HepG2 (cell line): ENCODE data around the gene RBMS2. TPM values are rescaled to one million over a fixed set of nuclear protein-coding genes. Genes with fewer than 3 reads are reported as not detected.

Source experiments
- ATAC-seq: fragments of 200-7000 bp; cut with Tn5 transposase; 3 replicates; pipeline ENCODE4 v1.9.1; 2020; ENCODE audit warnings: mild to moderate bottlenecking, moderate library complexity
- BruUV-seq: library from RNA; stranded (reverse); fragments of 400-500 nt; replicated peaks from 2 replicates; lab custom pipeline; 2021; lab: Mats Ljungman, UMichigan
- CTCF ChIA-PET: fragments of 300-600 bp; formaldehyde crosslinking; extraction: SDS; loops from one replicate; lab custom pipeline; 2021; ENCODE audit warnings: low total read pairs, inconsistent platforms, low intra/inter-chr PET ratio; lab: Yijun Ruan, JAX
- POLR2A ChIA-PET: fragments of 350-600 bp; sonication (Branson Sonifier 250); formaldehyde crosslinking; loops from one replicate; lab custom pipeline; 2020; ENCODE audit warnings: antibody characterized with exemption, inconsistent platforms; lab: Yijun Ruan, JAX
- DNase-seq: peaks from one replicate; pipeline ENCODE4 v3.0.0-alpha.2; 2015; ENCODE audit warnings: low spot score
- FAIRE-seq: peaks from 3 replicates; lab custom pipeline; 2011; peaks lifted over from hg19 to GRCh38; lab: Jason Lieb, UNC
- H2AFZ ChIP-seq: one replicate; pipeline ENCODE4 v1.6.1; 2011; ENCODE audit warnings: low read length, inconsistent platforms
- H3K27ac ChIP-seq: fragments of 300-600 bp; 3 replicates; pipeline ENCODE4 v1.8.0; 2011; ENCODE audit warnings: mixed run types, mild to moderate bottlenecking, mixed read lengths, low read length, inconsistent platforms; ENCODE audit not compliant: insufficient read depth; ENCODE audit errors: extremely low read length
- H3K27me3 ChIP-seq, 2 experiments: fragments of 200-600 bp in 1 of 2; 2 replicates in 1 of 2; 3 replicates in 1 of 2; pipeline versions ENCODE4 v1.6.0 to v1.8.0; 2011; ENCODE audit warnings: low read length in 2 of 2, mild to moderate bottlenecking in 2 of 2, moderate library complexity in 2 of 2, inconsistent platforms in 1 of 2; ENCODE audit not compliant: insufficient read depth in 2 of 2, control insufficient read depth in 1 of 2
- H3K36me3 ChIP-seq, 2 experiments: fragments of 200-600 bp in 1 of 2; replicated peaks in 1 of 2; 2 replicates in 1 of 2; 3 replicates in 1 of 2; pipeline versions ENCODE4 v1.5.1 to v1.8.0; 2011; ENCODE audit warnings: low read length in 2 of 2, inconsistent platforms in 1 of 2; ENCODE audit not compliant: insufficient read depth in 2 of 2, control insufficient read depth in 1 of 2
- H3K4me1 ChIP-seq: 2 replicates; pipeline ENCODE4 v1.5.1; 2012; ENCODE audit warnings: low read length, inconsistent platforms; ENCODE audit not compliant: insufficient read depth
- H3K4me2 ChIP-seq: 2 replicates; pipeline ENCODE4 v1.6.0; 2011; ENCODE audit warnings: low read depth, low read length, inconsistent platforms
- H3K4me3 ChIP-seq, 3 experiments: fragments of 200-600 bp in 1 of 3; sonication (generic), shearing (Covaris generic) in 1 of 3; replicated peaks in 1 of 3; 2 replicates each; pipeline ENCODE4 v1.5.1; 2011 to 2016; ENCODE audit warnings: low read length in 3 of 3, inconsistent platforms in 2 of 3, low read depth in 2 of 3, mild to moderate bottlenecking in 2 of 3, control low read depth in 1 of 3, mixed read lengths in 1 of 3; ENCODE audit not compliant: insufficient read depth in 1 of 3
- H3K79me2 ChIP-seq: one replicate; pipeline ENCODE4 v1.6.1; 2011; ENCODE audit warnings: low read length, inconsistent platforms; ENCODE audit not compliant: insufficient read depth
- H3K9ac ChIP-seq: 2 replicates; pipeline ENCODE4 v1.6.0; 2011; ENCODE audit warnings: mild to moderate bottlenecking, low read depth, low read length, inconsistent platforms; ENCODE audit not compliant: insufficient read depth
- H3K9me3 ChIP-seq: 2 replicates; pipeline ENCODE4 v1.5.1; 2012; ENCODE audit warnings: mild to moderate bottlenecking, low read length
- H4K20me1 ChIP-seq: 2 replicates; pipeline ENCODE4 v1.6.0; 2011; ENCODE audit warnings: inconsistent platforms, mild to moderate bottlenecking, low read length, moderate library complexity; ENCODE audit not compliant: insufficient read depth
- AHR ChIP-seq: IDR thresholded peaks from 2 replicates; pipeline ENCODE4 v1.6.1; 2018; ENCODE audit warnings: missing genetic modification reagents, missing compliant biosample characterization
- ETV6 ChIP-seq: sonication (generic); formaldehyde crosslinking; conservative IDR thresholded peaks from 2 replicates; pipeline ENCODE4 v1.4.0; 2020; ENCODE audit warnings: missing genetic modification reagents
- HIVEP1 ChIP-seq: sonication (generic); formaldehyde crosslinking; IDR thresholded peaks from 2 replicates; pipeline ENCODE4 v1.4.0; 2020; ENCODE audit warnings: mild to moderate bottlenecking, missing genetic modification reagents
- SIN3B ChIP-seq: fragments of 150-350 bp; IDR thresholded peaks from 2 replicates; pipeline ENCODE4 v1.6.1; 2014; ENCODE audit warnings: low read length
- SMYD3 ChIP-seq: sonication (generic); formaldehyde crosslinking; IDR thresholded peaks from 2 replicates; pipeline ENCODE4 v1.8.1; 2023; ENCODE audit warnings: mild to moderate bottlenecking, missing genetic modification reagents
- TAF15 ChIP-seq: fragments of 200-400 bp; formaldehyde crosslinking; IDR thresholded peaks from one replicate; pipeline ENCODE4 v1.6.1; 2018; ENCODE audit warnings: mild to moderate bottlenecking, low read depth, low read length; ENCODE audit not compliant: poor library complexity, severe bottlenecking
- TCF7 ChIP-seq: sonication (generic); IDR thresholded peaks from 2 replicates; pipeline ENCODE4 v1.6.1; 2016; ENCODE audit warnings: antibody characterized with exemption, low read depth
- ZBTB8A ChIP-seq: sonication (generic); formaldehyde crosslinking; IDR thresholded peaks from 2 replicates; pipeline ENCODE4 v1.4.0; 2020; ENCODE audit warnings: mild to moderate bottlenecking, low read depth, missing genetic modification reagents, borderline replicate concordance
- ZNF124 ChIP-seq: sonication (generic); formaldehyde crosslinking; IDR thresholded peaks from 2 replicates; pipeline ENCODE4 v1.4.0; 2020; ENCODE audit warnings: missing genetic modification reagents
- ZNF598 ChIP-seq: sonication (generic); formaldehyde crosslinking; IDR thresholded peaks from 2 replicates; pipeline ENCODE4 v1.5.1; 2020; ENCODE audit warnings: mild to moderate bottlenecking, missing genetic modification reagents, borderline replicate concordance
- ZNF782 ChIP-seq: sonication (generic); formaldehyde crosslinking; IDR thresholded peaks from 2 replicates; pipeline ENCODE4 v1.4.0; 2020; ENCODE audit warnings: missing genetic modification reagents, mild to moderate bottlenecking, borderline replicate concordance
- ZNF841 ChIP-seq: sonication (generic); formaldehyde crosslinking; IDR thresholded peaks from 2 replicates; pipeline ENCODE4 v1.8.1; 2023; ENCODE audit warnings: missing genetic modification reagents, borderline replicate concordance
- WGBS: methylation state at CpG from one replicate; pipeline ENCODE4 v1.1.6; 2017; ENCODE audit warnings: low lambda C conversion rate; 5-methylcytosine and 5-hydroxymethylcytosine counted together
- in situ Hi-C: cut with HindIII; loops from 2 replicates; pipeline ENCODE4 v1.10.0; 2017; ENCODE audit warnings: low pct_unique_long_range_greater_than_20kb; ENCODE audit not compliant: extremely low pct_ligation_motif_present
- intact Hi-C: fragments of 100-400 bp; cut with micrococcal nuclease; formaldehyde crosslinking; loops from one replicate; pipeline ENCODE4 v1.10.0; 2022; ENCODE audit not compliant: unreplicated experiment
- polyA plus RNA-seq, 8 experiments: library from polyadenylated mRNA; depleted of rRNA in 3 of 8; stranded (reverse) in 7 of 8; unstranded in 1 of 8; fragments of >200 nt; fragmentation: Illumina TruSeq in 4 of 8; extraction: Trizol in 4 of 8; gene quantifications; 2 replicates each; pipeline versions ENCODE4 v1.2.1 to v1.2.3, GENCODE V29; 2011 to 2016; ENCODE audit warnings: low read depth in 4 of 8, missing spikeins in 1 of 8, mixed read lengths in 1 of 8; ENCODE audit not compliant: insufficient read depth in 1 of 8
- total RNA-seq, 5 experiments: library from RNA; depleted of rRNA; stranded (reverse); fragments of >200 nt; fragmentation: Illumina TruSeq; extraction: Trizol; gene quantifications; 2 replicates each; pipeline ENCODE4 v1.2.3, GENCODE V29; 2016; ENCODE audit warnings: low read depth in 1 of 5
- TF ChIP-seq, protein P1 (sequence below): sonication (generic); formaldehyde crosslinking; IDR thresholded peaks from 2 replicates; pipeline ENCODE4 v1.4.0; 2020; ENCODE audit warnings: mild to moderate bottlenecking, missing genetic modification reagents

RBMS2 gene
- total and polyA plus RNA-seq, 2 of the 13 experiments (the other 11 are each of a cell fraction or from before 2014, with no cell fraction given), result 0.53 to 7.4 TPM

DNA sequence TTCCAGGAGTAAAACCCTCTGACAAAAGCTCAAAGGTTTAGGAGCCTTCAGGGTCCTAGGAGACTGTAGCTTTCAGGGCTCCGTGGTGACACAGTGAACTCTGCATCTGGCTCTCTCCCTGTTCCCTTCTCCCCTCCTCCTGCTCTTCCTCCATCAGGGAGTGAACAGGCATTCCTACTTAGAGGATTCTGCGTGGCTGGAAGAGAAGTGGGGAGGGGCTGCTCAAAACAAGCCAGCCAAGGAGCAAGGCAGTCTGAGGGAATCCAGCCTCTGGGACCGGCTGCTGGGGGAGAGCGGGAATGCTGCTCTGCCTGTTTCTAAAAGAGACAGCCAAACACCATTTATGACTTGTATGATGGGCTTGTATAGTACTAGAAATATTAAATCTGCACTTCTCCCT lies 49.5 kb downstream of the RBMS2 start (continued):
- TF ChIP-seq SIN3B (no peak), AHR (CRISPR knock-in tag) (no peak), ZNF841 (no peak), TAF15 (no peak), ZNF124 (CRISPR knock-in tag) (no peak), HIVEP1 (CRISPR knock-in tag) (no peak), ETV6 (CRISPR knock-in tag) (no peak), SMYD3 (no peak), ZBTB8A (CRISPR knock-in tag) (no peak), TCF7 (no peak)
- TF ChIP-seq, protein P1, sequence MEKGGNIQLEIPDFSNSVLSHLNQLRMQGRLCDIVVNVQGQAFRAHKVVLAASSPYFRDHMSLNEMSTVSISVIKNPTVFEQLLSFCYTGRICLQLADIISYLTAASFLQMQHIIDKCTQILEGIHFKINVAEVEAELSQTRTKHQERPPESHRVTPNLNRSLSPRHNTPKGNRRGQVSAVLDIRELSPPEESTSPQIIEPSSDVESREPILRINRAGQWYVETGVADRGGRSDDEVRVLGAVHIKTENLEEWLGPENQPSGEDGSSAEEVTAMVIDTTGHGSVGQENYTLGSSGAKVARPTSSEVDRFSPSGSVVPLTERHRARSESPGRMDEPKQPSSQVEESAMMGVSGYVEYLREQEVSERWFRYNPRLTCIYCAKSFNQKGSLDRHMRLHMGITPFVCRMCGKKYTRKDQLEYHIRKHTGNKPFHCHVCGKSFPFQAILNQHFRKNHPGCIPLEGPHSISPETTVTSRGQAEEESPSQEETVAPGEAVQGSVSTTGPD (CRISPR knock-in tag), result no peak

DNA sequence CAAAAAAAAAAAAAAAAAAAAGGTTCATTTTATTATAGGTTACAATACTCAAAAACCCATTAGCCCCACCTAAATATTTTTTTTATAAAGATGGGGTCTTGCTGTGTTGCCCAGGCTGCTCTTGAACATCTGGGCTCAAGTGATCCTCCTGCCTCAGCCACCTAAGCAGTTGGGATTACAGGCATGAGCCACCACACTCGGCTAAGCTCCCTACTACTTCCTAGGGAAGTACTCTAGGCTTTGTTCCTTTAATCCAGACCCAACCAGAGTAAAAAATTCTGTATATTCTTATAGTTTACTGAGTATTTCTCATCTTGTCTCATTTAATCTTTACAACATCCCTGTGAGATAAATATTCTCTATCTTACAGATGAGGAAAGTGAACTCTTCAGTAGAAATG lies 50.7 kb downstream of the RBMS2 start:
- Histone ChIP-seq H3K27ac (no peak overlapping the region), H3K9me3 (no peaks in the 10 kb centered on the region), H3K79me2 (no peaks in the 10 kb centered on the region), H4K20me1 (no peaks in the 10 kb centered on the region), H3K36me3 (no peaks in the 10 kb centered on the region), H3K4me2 (no peak overlapping the region), H3K4me3 (no peak overlapping the region), H3K27me3 (no peaks in the 10 kb centered on the region), H3K4me1 (peaks cover 17% of the 10 kb centered on the region), H2AFZ (no peak overlapping the region), H3K9ac (no peak overlapping the region)
- in situ Hi-C loops (loop anchor here (10.0 kb wide), 1 partner anchor 57 kb away; no protein-coding TSS in a partner anchor), intact Hi-C loops (no loop called here)
- TF ChIP-seq ZNF598 (CRISPR knock-in tag) (no peak), ZNF782 (CRISPR knock-in tag) (no peak)
- ATAC-seq (no peak), FAIRE-seq (no peak), DNase-seq (no peak)
- 57% methylated on average over 1 of the region's 1 CpG for WGBS
- POLR2A ChIA-PET, result no interaction called here
- CTCF ChIA-PET, result interaction anchor here (4.7 kb wide), 1 partner anchor 58 kb away, joined by 36 read pairs; no protein-coding TSS in a partner anchor
- no TSS peak for BruUV-seq
